Neural cell (in vitro differentiated cells): Measurements from ENCODE around the gene AFF3. TPM values are rescaled to one million over a fixed set of nuclear protein-coding genes. Genes with fewer than 3 reads are reported as not detected.

Source experiments
- H2AFZ ChIP-seq: fragments of 200-600, 300-800 bp; sonication (generic), shearing (Covaris generic); 2 replicates; pipeline ENCODE4 v1.6.0; 2014; ENCODE audit warnings: low read depth, mild to moderate bottlenecking, antibody characterized with exemption, low read length, moderate library complexity
- H3F3A ChIP-seq: fragments of 200-600 bp; shearing (Covaris generic); 2 replicates; pipeline ENCODE4 v1.6.1; 2016; ENCODE audit warnings: mild to moderate bottlenecking, moderate library complexity, mixed read lengths, antibody characterized with exemption, low read length; ENCODE audit not compliant: insufficient read depth, poor library complexity, severe bottlenecking
- H3K27ac ChIP-seq: fragments of 200-600, 300-800 bp; sonication (generic), shearing (Covaris generic); 2 replicates; pipeline ENCODE4 v1.5.1; 2014; ENCODE audit warnings: mild to moderate bottlenecking, low read length, moderate library complexity
- H3K27me3 ChIP-seq: fragments of 300-800, 200-600 bp; sonication (generic), shearing (Covaris generic); 2 replicates; pipeline ENCODE4 v1.6.0; 2014; ENCODE audit warnings: mild to moderate bottlenecking, low read depth, low read length, moderate library complexity; ENCODE audit not compliant: insufficient read depth
- H3K36me3 ChIP-seq: fragments of 300-800, 200-600 bp; sonication (generic), shearing (Covaris generic); 2 replicates; pipeline ENCODE4 v1.5.1; 2014; ENCODE audit warnings: mild to moderate bottlenecking, antibody characterized with exemption, low read length, moderate library complexity; ENCODE audit not compliant: insufficient read depth
- H3K4me2 ChIP-seq: fragments of 300-800, 200-600 bp; sonication (generic), shearing (Covaris generic); 2 replicates; pipeline ENCODE4 v1.6.0; 2014; ENCODE audit warnings: mild to moderate bottlenecking, low read length
- H3K4me3 ChIP-seq: fragments of 300-800, 200-600 bp; sonication (generic), shearing (Covaris generic); 2 replicates; pipeline ENCODE4 v1.5.1; 2014; ENCODE audit warnings: mild to moderate bottlenecking, low read length, moderate library complexity
- H3K79me2 ChIP-seq: fragments of 200-600 bp; shearing (Covaris generic); replicated peaks from 2 replicates; pipeline ENCODE4 v1.6.0; 2014; ENCODE audit warnings: mild to moderate bottlenecking, low read length, moderate library complexity; ENCODE audit not compliant: insufficient read depth
- H3K9ac ChIP-seq: fragments of 300-800, 200-600 bp; sonication (generic), shearing (Covaris generic); 2 replicates; pipeline ENCODE4 v1.6.1; 2016; ENCODE audit warnings: mild to moderate bottlenecking, low read length, mixed read lengths
- H3K9me2 ChIP-seq: fragments of 200-600 bp; shearing (Covaris generic); 2 replicates; pipeline ENCODE4 v1.6.1; 2016; ENCODE audit warnings: mild to moderate bottlenecking, low read length, mixed read lengths; ENCODE audit not compliant: insufficient read depth
- H3K9me3 ChIP-seq: fragments of 200-600, 300-800 bp; sonication (generic), shearing (Covaris generic); 2 replicates; pipeline ENCODE4 v1.6.1; 2016; ENCODE audit warnings: mild to moderate bottlenecking, mixed run types, low read length, moderate library complexity, mixed read lengths
- H4K20me1 ChIP-seq: fragments of 200-600 bp; shearing (Covaris generic); 2 replicates; pipeline ENCODE4 v1.6.1; 2016; ENCODE audit warnings: mild to moderate bottlenecking, mixed run types; ENCODE audit not compliant: insufficient read depth
- EP300 ChIP-seq: fragments of 450-650 bp; conservative IDR thresholded peaks from 2 replicates; pipeline ENCODE4 v1.6.1; 2014; ENCODE audit warnings: antibody characterized with exemption, mild to moderate bottlenecking, moderate library complexity; ENCODE audit not compliant: poor library complexity, severe bottlenecking
- EZH2 ChIP-seq: fragments of 200-600, 300-800 bp; shearing (Covaris generic), sonication (generic); IDR thresholded peaks from 2 replicates; pipeline ENCODE4 v1.6.1; 2014; ENCODE audit warnings: antibody characterized with exemption, low read length, borderline replicate concordance, mild to moderate bottlenecking; ENCODE audit not compliant: insufficient read depth, poor library complexity, severe bottlenecking
- MXI1 ChIP-seq: fragments of 450-650 bp; conservative IDR thresholded peaks from 2 replicates; pipeline ENCODE4 v1.6.1; 2014; ENCODE audit warnings: antibody characterized with exemption, mild to moderate bottlenecking; ENCODE audit not compliant: poor library complexity, severe bottlenecking
- POLR2AphosphoS5 ChIP-seq: IDR thresholded peaks from 2 replicates; pipeline ENCODE4 v1.6.1; 2012
- RAD21 ChIP-seq: fragments of 450-650 bp; conservative IDR thresholded peaks from 2 replicates; pipeline ENCODE4 v1.6.1; 2014; ENCODE audit warnings: antibody characterized with exemption, mild to moderate bottlenecking, moderate library complexity
- REST ChIP-seq: IDR thresholded peaks from 2 replicates; pipeline ENCODE4 v1.6.1; 2012; ENCODE audit warnings: borderline replicate concordance
- TAF1 ChIP-seq: IDR thresholded peaks from 2 replicates; pipeline ENCODE4 v1.6.1; 2012; ENCODE audit warnings: low read depth
- polyA plus RNA-seq: library from polyadenylated mRNA; depleted of rRNA; stranded (reverse); fragments of >200 nt; gene quantifications from 2 replicates; pipeline ENCODE4 v1.2.3, GENCODE V29; 2014
- TF ChIP-seq, protein P1 (sequence below): fragments of 450-650 bp; IDR thresholded peaks from 2 replicates; pipeline ENCODE4 v1.5.1; 2014; ENCODE audit warnings: antibody characterized with exemption, mild to moderate bottlenecking, moderate library complexity; ENCODE audit not compliant: poor library complexity, severe bottlenecking

AFF3 gene
- polyA plus RNA-seq, 1 donor from 2014 or later, result 5.1 TPM

DNA sequence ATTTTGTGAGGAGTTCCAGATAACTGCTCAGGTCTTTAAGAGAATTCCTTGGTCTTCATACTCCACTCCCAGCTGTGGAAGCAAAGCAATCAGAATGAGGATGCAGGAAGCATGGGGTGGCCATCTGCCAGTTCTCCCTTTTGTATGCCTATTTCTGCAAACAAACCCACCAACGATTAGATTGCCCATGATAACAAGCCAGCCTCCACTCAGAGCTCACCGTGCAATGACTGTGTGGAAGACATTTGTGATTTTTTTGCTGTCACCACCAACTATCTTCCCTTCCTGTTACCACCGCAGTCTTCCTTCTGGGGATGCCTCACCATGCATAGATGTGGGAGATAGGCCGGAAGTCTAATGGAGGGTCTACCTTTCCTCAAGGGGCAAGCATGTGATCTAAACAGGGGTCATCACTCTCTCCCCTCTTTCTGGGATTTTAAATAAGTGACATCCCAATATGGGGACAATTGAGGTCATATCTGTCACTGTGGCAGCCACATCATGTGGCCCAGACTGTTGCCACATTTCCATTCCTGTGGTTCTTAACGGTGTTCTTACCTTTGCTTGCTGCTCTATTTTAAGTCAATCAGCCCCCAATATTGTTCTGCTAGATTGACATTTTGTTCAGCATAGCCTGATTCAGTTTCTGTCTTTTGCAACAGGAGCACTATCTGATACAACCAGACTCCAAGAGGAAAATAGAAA is 4.4 kb downstream of the AFF3 start:
- H3K4me3 ChIP-seq, result no peak overlapping the region
- no peaks in the 10 kb centered on the region for H4K20me1 ChIP-seq
- H3K9me2 ChIP-seq, result no peaks in the 10 kb centered on the region
- no peak overlapping the region for H3K9ac ChIP-seq
- no peak overlapping the region for H3K27ac ChIP-seq
- H3K4me2 ChIP-seq, result no peak overlapping the region
- H3F3A ChIP-seq, result no peaks in the 10 kb centered on the region
- no peaks in the 10 kb centered on the region for H3K9me3 ChIP-seq
- H2AFZ ChIP-seq, result no peak overlapping the region
- TF ChIP-seq, protein P1, sequence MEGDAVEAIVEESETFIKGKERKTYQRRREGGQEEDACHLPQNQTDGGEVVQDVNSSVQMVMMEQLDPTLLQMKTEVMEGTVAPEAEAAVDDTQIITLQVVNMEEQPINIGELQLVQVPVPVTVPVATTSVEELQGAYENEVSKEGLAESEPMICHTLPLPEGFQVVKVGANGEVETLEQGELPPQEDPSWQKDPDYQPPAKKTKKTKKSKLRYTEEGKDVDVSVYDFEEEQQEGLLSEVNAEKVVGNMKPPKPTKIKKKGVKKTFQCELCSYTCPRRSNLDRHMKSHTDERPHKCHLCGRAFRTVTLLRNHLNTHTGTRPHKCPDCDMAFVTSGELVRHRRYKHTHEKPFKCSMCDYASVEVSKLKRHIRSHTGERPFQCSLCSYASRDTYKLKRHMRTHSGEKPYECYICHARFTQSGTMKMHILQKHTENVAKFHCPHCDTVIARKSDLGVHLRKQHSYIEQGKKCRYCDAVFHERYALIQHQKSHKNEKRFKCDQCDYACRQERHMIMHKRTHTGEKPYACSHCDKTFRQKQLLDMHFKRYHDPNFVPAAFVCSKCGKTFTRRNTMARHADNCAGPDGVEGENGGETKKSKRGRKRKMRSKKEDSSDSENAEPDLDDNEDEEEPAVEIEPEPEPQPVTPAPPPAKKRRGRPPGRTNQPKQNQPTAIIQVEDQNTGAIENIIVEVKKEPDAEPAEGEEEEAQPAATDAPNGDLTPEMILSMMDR, result no peak
- TF ChIP-seq POLR2AphosphoS5 (no peak), REST (no peak), EP300 (no peak), RAD21 (no peak), EZH2 (no peak), TAF1 (no peak)
- no peaks in the 10 kb centered on the region for H3K27me3 ChIP-seq
- no peaks in the 10 kb centered on the region for H3K36me3 ChIP-seq
- no peaks in the 10 kb centered on the region for H3K79me2 ChIP-seq

DNA sequence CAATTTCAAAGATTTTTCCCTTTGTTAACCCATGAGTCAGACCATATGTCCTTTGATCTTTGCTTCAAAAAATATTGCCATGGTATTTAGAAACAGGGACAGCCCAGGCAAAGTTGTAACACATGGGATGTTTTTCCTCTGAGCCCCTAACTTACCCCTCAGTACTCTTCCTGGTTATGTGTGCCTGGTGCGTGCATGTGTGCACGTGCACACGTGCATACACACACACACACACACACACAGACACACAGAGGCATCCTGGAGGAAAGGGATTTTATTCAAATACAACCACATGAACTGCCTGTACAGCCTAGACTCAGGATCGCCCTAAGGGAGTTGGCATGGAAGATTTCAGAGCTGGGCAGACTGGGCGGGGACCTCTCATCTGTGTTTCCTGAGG is 5.1 kb downstream of the AFF3 start:
- no peaks in the 10 kb centered on the region for H4K20me1 ChIP-seq
- no peaks in the 10 kb centered on the region for H3F3A ChIP-seq
- H2AFZ ChIP-seq, result no peak overlapping the region
- H3K4me2 ChIP-seq, result no peak overlapping the region
- no peaks in the 10 kb centered on the region for H3K9me2 ChIP-seq
- TF ChIP-seq POLR2AphosphoS5, result no peak
- TF ChIP-seq MXI1, result no peak
- no peak for TF ChIP-seq RAD21
- TF ChIP-seq TAF1, result no peak
- no peak for TF ChIP-seq REST
- TF ChIP-seq, protein P1, result no peak
- no peak overlapping the region for H3K4me3 ChIP-seq
- no peaks in the 10 kb centered on the region for H3K9me3 ChIP-seq
- H3K9ac ChIP-seq, result no peak overlapping the region
- no peaks in the 10 kb centered on the region for H3K79me2 ChIP-seq
- no peaks in the 10 kb centered on the region for H3K27me3 ChIP-seq
- no peaks in the 10 kb centered on the region for H3K36me3 ChIP-seq
- H3K27ac ChIP-seq, result no peak overlapping the region
